OCI-LY7 (cell line): ENCODE data around the gene CXCL8. TPM values are rescaled to one million over a fixed set of nuclear protein-coding genes. Genes with fewer than 3 reads are reported as not detected.

Experiments used
- BruUV-seq: library from RNA; stranded (reverse); fragments of 400-500 nt; replicated peaks from 2 replicates; lab custom pipeline; 2021; lab: Mats Ljungman, UMichigan
- CTCF ChIA-PET: fragments of 300-600 bp; sonication (Branson Sonifier 250); formaldehyde crosslinking; loops from one replicate; lab custom pipeline; 2022; ENCODE audit warnings: antibody characterized with exemption; ENCODE audit not compliant: unreplicated experiment; lab: Charles Lee
- POLR2A ChIA-PET: fragments of 300-600 bp; sonication (Branson Sonifier 250); formaldehyde crosslinking; loops from one replicate; lab custom pipeline; 2022; ENCODE audit warnings: antibody characterized with exemption; lab: Charles Lee
- DNase-seq: peaks from one replicate; pipeline ENCODE4 v3.0.0-alpha.2; 2015; ENCODE audit warnings: low spot score
- H2AFZ ChIP-seq: fragments of 200-600 bp; sonication (generic), shearing (Covaris generic); 2 replicates; pipeline ENCODE4 v1.6.1; 2014; ENCODE audit warnings: mild to moderate bottlenecking, antibody characterized with exemption, low read length, moderate library complexity
- H3K27ac ChIP-seq: fragments of 200-600 bp; sonication (generic); 2 replicates; pipeline ENCODE4 v1.5.1; 2014; ENCODE audit warnings: mixed run types, low read depth, mild to moderate bottlenecking, moderate library complexity, low read length, inconsistent platforms; ENCODE audit not compliant: poor library complexity, severe bottlenecking
- H3K36me3 ChIP-seq: fragments of 200-600 bp; sonication (generic); 2 replicates; pipeline ENCODE4 v1.6.1; 2014; ENCODE audit warnings: mild to moderate bottlenecking, antibody characterized with exemption, low read length, moderate library complexity, mixed read lengths; ENCODE audit not compliant: insufficient read depth
- H3K4me1 ChIP-seq: fragments of 200-600 bp; sonication (generic); 2 replicates; pipeline ENCODE4 v1.5.1; 2014; ENCODE audit warnings: mild to moderate bottlenecking, low read length; ENCODE audit not compliant: insufficient read depth, poor library complexity, severe bottlenecking
- H3K4me2 ChIP-seq: fragments of 200-600 bp; sonication (generic); 2 replicates; pipeline ENCODE4 v1.6.1; 2014; ENCODE audit warnings: mild to moderate bottlenecking, low read length
- H3K4me3 ChIP-seq: fragments of 200-600 bp; sonication (generic); 2 replicates; pipeline ENCODE4 v1.5.1; 2014; ENCODE audit warnings: mild to moderate bottlenecking, low read depth, low read length; ENCODE audit not compliant: poor library complexity, severe bottlenecking
- H3K79me2 ChIP-seq: fragments of 200-600 bp; sonication (generic); 2 replicates; pipeline ENCODE4 v1.6.1; 2016; ENCODE audit warnings: low read depth, mild to moderate bottlenecking, low read length, moderate library complexity, mixed read lengths; ENCODE audit not compliant: insufficient read depth
- H3K9me2 ChIP-seq: fragments of 200-600 bp; sonication (generic); 2 replicates; pipeline ENCODE4 v1.6.1; 2016; ENCODE audit warnings: mild to moderate bottlenecking, low read length, mixed read lengths; ENCODE audit not compliant: insufficient read depth
- H3K9me3 ChIP-seq: fragments of 200-600 bp; sonication (generic); 2 replicates; pipeline ENCODE4 v1.6.1; 2014; ENCODE audit warnings: mild to moderate bottlenecking, mixed run types, low read length, mixed read lengths
- H4K20me1 ChIP-seq: fragments of 200-600 bp; sonication (generic); 2 replicates; pipeline ENCODE4 v1.6.1; 2014; ENCODE audit warnings: mild to moderate bottlenecking, antibody characterized with exemption, low read length, moderate library complexity, mixed read lengths; ENCODE audit not compliant: insufficient read depth
- EZH2phosphoT487 ChIP-seq: fragments of 200-600 bp; sonication (generic); IDR thresholded peaks from 2 replicates; pipeline ENCODE4 v1.6.1; 2018; ENCODE audit warnings: low read depth, borderline replicate concordance, mild to moderate bottlenecking, mixed run types, antibody characterized with exemption, low read length, moderate library complexity, mixed read lengths
- intact Hi-C: fragments of 100-400 bp; cut with micrococcal nuclease; formaldehyde crosslinking; loops from one replicate; pipeline ENCODE4 v1.10.0; 2022; ENCODE audit not compliant: unreplicated experiment
- total RNA-seq, 2 experiments: library from RNA; depleted of rRNA in 1 of 2; stranded (reverse); fragments of >200 nt in 1 of 2; shearing (Covaris generic) in 1 of 2; gene quantifications; 2 replicates each; pipeline ENCODE4 v1.2.3, GENCODE V29; 2014 to 2022
- TF ChIP-seq, protein P1 (sequence below): fragments of 200-600 bp; sonication (generic); conservative IDR thresholded peaks from 2 replicates; pipeline ENCODE4 v1.5.1; 2014; ENCODE audit warnings: mild to moderate bottlenecking, antibody characterized with exemption, low read length, moderate library complexity, mixed read lengths

The CXCL8 gene
- total RNA-seq, 2 experiments from 2014 or later = not detected

DNA sequence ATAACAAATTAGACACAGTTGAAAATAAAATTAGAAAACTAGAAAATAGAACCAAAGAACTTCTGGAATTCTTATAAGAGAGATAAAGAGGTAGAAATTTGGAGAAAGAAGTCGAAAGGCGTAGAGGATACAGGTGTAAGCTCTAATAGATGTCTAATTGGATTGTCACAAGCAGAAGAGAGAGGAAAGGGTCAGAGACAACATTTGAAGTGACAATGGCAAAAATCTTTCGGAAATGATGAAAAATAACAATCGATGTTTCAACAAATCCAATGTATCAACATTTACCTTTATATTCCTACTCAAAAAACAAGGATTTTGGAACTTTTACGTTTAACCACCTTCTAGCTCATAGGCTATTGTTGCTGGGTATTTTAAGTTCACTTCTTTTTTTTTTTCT lies 3.8 kb downstream of the CXCL8 start:
- Histone ChIP-seq H3K79me2 (no peaks in the 10 kb centered on the region), H3K27ac (no peak overlapping the region), H3K36me3 (no peaks in the 10 kb centered on the region), H3K9me3 (no peaks in the 10 kb centered on the region), H3K9me2 (no peaks in the 10 kb centered on the region), H3K4me2 (no peak overlapping the region), H2AFZ (no peak overlapping the region), H3K4me1 (no peaks in the 10 kb centered on the region), H3K4me3 (no peak overlapping the region), H4K20me1 (no peaks in the 10 kb centered on the region)
- intact Hi-C loops = no loop called here
- BruUV-seq = no TSS peak
- DNase-seq = no peak
- ChIA-PET CTCF (no interaction called here), POLR2A (no interaction called here)
- TF ChIP-seq, protein P1, sequence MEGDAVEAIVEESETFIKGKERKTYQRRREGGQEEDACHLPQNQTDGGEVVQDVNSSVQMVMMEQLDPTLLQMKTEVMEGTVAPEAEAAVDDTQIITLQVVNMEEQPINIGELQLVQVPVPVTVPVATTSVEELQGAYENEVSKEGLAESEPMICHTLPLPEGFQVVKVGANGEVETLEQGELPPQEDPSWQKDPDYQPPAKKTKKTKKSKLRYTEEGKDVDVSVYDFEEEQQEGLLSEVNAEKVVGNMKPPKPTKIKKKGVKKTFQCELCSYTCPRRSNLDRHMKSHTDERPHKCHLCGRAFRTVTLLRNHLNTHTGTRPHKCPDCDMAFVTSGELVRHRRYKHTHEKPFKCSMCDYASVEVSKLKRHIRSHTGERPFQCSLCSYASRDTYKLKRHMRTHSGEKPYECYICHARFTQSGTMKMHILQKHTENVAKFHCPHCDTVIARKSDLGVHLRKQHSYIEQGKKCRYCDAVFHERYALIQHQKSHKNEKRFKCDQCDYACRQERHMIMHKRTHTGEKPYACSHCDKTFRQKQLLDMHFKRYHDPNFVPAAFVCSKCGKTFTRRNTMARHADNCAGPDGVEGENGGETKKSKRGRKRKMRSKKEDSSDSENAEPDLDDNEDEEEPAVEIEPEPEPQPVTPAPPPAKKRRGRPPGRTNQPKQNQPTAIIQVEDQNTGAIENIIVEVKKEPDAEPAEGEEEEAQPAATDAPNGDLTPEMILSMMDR = no peak
- no peak for TF ChIP-seq EZH2phosphoT487

DNA sequence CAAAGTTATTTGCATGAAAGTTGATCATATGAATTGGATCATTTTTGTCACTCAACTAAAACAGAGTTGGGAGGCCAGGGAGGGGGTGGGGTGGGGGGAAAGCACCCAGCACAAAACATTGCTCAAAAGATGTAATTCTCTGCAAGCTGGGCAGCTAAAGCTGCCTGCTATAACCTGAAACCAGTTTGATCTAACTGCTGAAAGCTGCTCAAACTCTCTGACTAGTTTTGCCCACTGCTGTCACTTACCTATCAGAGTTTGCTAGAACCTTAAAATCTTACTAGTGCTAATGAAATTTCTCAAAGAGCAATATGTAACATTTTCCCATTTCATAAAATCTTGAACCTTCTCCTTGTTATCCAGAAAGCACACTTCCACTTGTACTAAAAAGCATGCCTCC lies 10.4 kb downstream of the CXCL8 start:
- Histone ChIP-seq H3K4me3 (no peak overlapping the region), H3K4me1 (no peaks in the 10 kb centered on the region), H3K4me2 (no peak overlapping the region), H3K27ac (no peak overlapping the region), H3K36me3 (no peaks in the 10 kb centered on the region), H2AFZ (no peak overlapping the region), H4K20me1 (no peaks in the 10 kb centered on the region), H3K79me2 (no peaks in the 10 kb centered on the region), H3K9me2 (no peaks in the 10 kb centered on the region), H3K9me3 (no peaks in the 10 kb centered on the region)
- intact Hi-C loops = no loop called here
- BruUV-seq = no TSS peak
- CTCF ChIA-PET = no interaction called here
- POLR2A ChIA-PET = interaction anchor here (0.9 kb wide), 1 partner anchor 1101 kb away, joined by 3 read pairs; no protein-coding TSS in a partner anchor
- TF ChIP-seq, protein P1 = no peak
- TF ChIP-seq EZH2phosphoT487 = no peak
- DNase-seq = no peak

DNA sequence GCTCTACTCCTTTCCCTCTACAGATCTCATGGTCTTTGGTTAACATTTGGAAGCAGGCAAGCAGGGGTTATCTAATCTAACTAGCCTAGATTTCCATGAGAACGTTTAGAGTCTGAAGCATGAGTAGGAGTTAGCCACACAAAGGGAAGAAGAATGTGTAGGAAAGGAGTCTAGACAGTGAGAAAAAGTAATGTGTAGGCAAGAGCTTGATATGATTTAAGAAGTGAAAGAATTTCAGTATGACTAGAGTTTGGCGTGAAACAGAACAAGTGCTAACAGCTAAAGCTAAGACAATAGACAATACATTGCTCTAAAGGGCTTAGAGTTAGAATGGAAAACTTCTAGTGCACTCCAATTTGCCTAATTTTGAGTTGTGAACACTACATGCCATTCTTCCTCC lies 10.8 kb downstream of the CXCL8 start:
- Histone ChIP-seq H4K20me1 (no peaks in the 10 kb centered on the region), H3K4me1 (no peaks in the 10 kb centered on the region), H2AFZ (no peak overlapping the region), H3K9me3 (no peaks in the 10 kb centered on the region), H3K79me2 (no peaks in the 10 kb centered on the region), H3K4me2 (no peak overlapping the region), H3K4me3 (no peak overlapping the region), H3K36me3 (no peaks in the 10 kb centered on the region), H3K9me2 (no peaks in the 10 kb centered on the region), H3K27ac (no peak overlapping the region)
- ChIA-PET POLR2A (interaction anchor here (0.9 kb wide), 1 partner anchor 1101 kb away, joined by 3 read pairs; no protein-coding TSS in a partner anchor), CTCF (no interaction called here)
- DNase-seq = no peak
- intact Hi-C loops = no loop called here
- BruUV-seq = no TSS peak
- no peak for TF ChIP-seq EZH2phosphoT487
- TF ChIP-seq, protein P1 = no peak
